NCI-H2029 treated with DMSO at 0.1 percent for 48 hours (cell line): ENCODE results near the gene ZDHHC14.

Source experiments
- DNase-seq: peaks from one replicate; lab custom pipeline; 2025; lab: John Stamatoyannopoulos, UW

The ZDHHC14 gene

GRCh38 chr6:157552820-157553485 lies 172.0 kb downstream of the ZDHHC14 start:
- DNase-seq: no peak

GRCh38 chr6:157554747-157555146 lies 173.8 kb downstream of the ZDHHC14 start:
- DNase-seq: no peak

GRCh38 chr6:157555455-157556143 lies 174.6 kb downstream of the ZDHHC14 start:
- DNase-seq: no peak

GRCh38 chr6:157556144-157556645 lies 175.2 kb downstream of the ZDHHC14 start:
- DNase-seq: no peak

- DNase-seq: peak; percentile 90
These were observed 175.9 kb downstream of the ZDHHC14 start for GRCh38 chr6:157556671-157557430.

GRCh38 chr6:157557559-157557958 lies 176.6 kb downstream of the ZDHHC14 start:
- no peak for DNase-seq

GRCh38 chr6:157558049-157558448 lies 177.1 kb downstream of the ZDHHC14 start:
- no peak for DNase-seq

GRCh38 chr6:157558487-157559200 lies 177.7 kb downstream of the ZDHHC14 start:
- no peak for DNase-seq

GRCh38 chr6:157559201-157559756 lies 178.3 kb downstream of the ZDHHC14 start:
- peak; percentile 35 for DNase-seq

GRCh38 chr6:157560063-157560462 lies 179.1 kb downstream of the ZDHHC14 start:
- DNase-seq: peak; percentile 52

- DNase-seq: peak; percentile 80
These were observed 179.9 kb downstream of the ZDHHC14 start for GRCh38 chr6:157560691-157561413.

- DNase-seq: peak; percentile 82
These were observed 180.4 kb downstream of the ZDHHC14 start for GRCh38 chr6:157561414-157561790.

GRCh38 chr6:157561929-157562810 lies 181.2 kb downstream of the ZDHHC14 start:
- DNase-seq: no peak

GRCh38 chr6:157562997-157563396 lies 182.0 kb downstream of the ZDHHC14 start:
- no peak for DNase-seq

GRCh38 chr6:157563611-157564284 lies 182.8 kb downstream of the ZDHHC14 start:
- DNase-seq: no peak

GRCh38 chr6:157568702-157569101 lies 187.7 kb downstream of the ZDHHC14 start:
- DNase-seq: no peak

GRCh38 chr6:157569543-157569942 lies 188.6 kb downstream of the ZDHHC14 start:
- DNase-seq: no peak

GRCh38 chr6:157570104-157570503 lies 189.1 kb downstream of the ZDHHC14 start:
- peak; percentile 24 for DNase-seq

GRCh38 chr6:157570752-157571151 lies 189.8 kb downstream of the ZDHHC14 start:
- no peak for DNase-seq
